Measurements from ENCODE around the gene LHPP.

The LHPP gene

DNA sequence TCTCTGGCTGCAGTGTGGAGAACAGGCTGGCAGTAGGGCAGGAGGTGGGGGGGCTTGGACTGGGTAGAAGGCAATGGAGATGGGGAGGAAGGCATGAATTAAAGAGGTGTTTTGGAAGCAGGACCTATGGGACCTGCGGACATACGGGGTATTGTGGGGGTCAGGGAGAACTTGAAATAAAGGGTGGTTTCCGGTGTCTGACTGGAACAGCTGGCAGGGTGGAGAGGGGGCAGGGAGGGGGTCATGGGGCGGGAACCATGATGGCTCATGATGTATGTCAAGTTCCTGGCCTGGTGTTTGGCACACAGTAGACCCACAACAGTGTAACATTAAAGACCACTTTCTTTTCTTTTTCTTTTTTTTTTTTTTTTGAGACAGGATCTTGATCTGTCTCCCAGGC lies 5.5 kb downstream of the LHPP start:
- FAIRE-seq (no peak), DNase-seq (ENCODE audit: insufficient read length, low spot score) (no peak)
- TF ChIP-seq SPI1 (IDR thresholded peaks at IDR 0.05; ENCODE audit: low read depth, low read length) (no peak), PAX5 (IDR thresholded peaks at IDR 0.05; ENCODE audit: insufficient read depth, low read length, severe bottlenecking) (no peak)

- FAIRE-seq, result no peak
- no peak for TF ChIP-seq TAF1 (IDR thresholded peaks at IDR 0.05; ENCODE audit: low read depth, low read length)
- no peak for TF ChIP-seq SPI1 (IDR thresholded peaks at IDR 0.05; ENCODE audit: low read depth, low read length)
- no peak for TF ChIP-seq POU2F2 (IDR thresholded peaks at IDR 0.05; ENCODE audit: low read depth, low read length)
- TF ChIP-seq POLR2AphosphoS5 (IDR thresholded peaks at IDR 0.05; ENCODE audit: low read depth, low read length), result no peak
- no peak for TF ChIP-seq POLR2A (IDR thresholded peaks at IDR 0.05; ENCODE audit: low read depth, low read length)
- no peak for TF ChIP-seq PAX5 (IDR thresholded peaks at IDR 0.05; ENCODE audit: insufficient read depth, low read length, severe bottlenecking)
Observed at GRCh38 chr10:124468624-124469023, 7.0 kb downstream of the LHPP start.

GRCh38 chr10:124469956-124470484 lies 8.4 kb downstream of the LHPP start:
- no peak for DNase-seq (ENCODE audit: insufficient read length, low spot score)
- no peak for FAIRE-seq

More at GRCh38 chr10:124468624-124469023, 7.0 kb downstream of the LHPP start:
- no peak for DNase-seq (ENCODE audit: insufficient read length, low spot score)

DNA sequence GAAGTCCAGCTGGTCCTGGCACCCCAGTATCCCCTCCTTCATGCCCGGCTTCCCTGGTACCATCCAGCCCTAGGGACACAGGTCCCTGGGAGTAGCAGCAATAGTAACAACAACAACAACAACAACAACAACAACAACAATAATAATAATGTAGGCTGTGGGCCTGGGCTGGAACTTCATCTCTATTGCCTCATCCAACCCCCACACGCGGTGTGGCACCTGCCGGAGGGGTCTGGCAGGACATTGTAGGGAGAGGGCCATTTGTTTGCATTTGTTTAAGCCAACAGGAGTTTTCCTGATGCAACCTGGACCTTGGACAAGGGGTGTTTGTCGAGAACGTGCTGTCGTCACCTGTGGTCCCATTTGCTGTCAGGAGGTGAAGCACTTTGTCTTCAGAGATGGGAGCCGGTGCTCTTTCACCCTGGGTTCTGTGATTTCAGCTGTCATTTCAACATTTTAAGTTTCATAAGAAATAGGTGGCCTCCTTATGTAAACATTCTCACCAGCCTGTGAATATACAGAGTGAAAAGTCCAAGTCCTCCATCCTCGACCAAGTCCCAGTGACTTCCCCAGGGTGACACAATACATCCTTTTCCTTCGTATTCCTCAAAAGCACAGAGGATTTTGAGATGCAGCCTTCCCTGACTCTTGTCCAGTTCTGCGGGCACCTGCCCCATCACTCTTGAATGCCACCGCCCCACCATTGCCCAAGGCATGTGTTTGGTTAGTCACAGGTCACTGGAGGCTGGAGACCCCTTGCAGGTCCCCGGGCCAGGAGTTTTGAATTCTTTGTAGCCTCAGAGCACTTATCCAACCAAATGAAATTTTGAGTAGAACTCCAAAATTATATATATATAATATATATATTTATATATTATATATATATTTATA lies 9.2 kb downstream of the LHPP start:
- TF ChIP-seq POU2F2 (IDR thresholded peaks at IDR 0.05; ENCODE audit: low read depth, low read length), result no peak
- no peak for TF ChIP-seq PAX5 (IDR thresholded peaks at IDR 0.05; ENCODE audit: insufficient read depth, low read length, severe bottlenecking)
- no peak for TF ChIP-seq SPI1 (IDR thresholded peaks at IDR 0.05; ENCODE audit: low read depth, low read length)
- TF ChIP-seq TAF1 (IDR thresholded peaks at IDR 0.05; ENCODE audit: low read depth, low read length), result no peak
- TF ChIP-seq POLR2AphosphoS5 (IDR thresholded peaks at IDR 0.05; ENCODE audit: low read depth, low read length), result no peak
- no peak for TF ChIP-seq POLR2A (IDR thresholded peaks at IDR 0.05; ENCODE audit: low read depth, low read length)
- DNase-seq (ENCODE audit: insufficient read length, low spot score), result no peak
- no peak for FAIRE-seq

More at GRCh38 chr10:124469956-124470484, 8.4 kb downstream of the LHPP start:
- TF ChIP-seq TAF1 (IDR thresholded peaks at IDR 0.05; ENCODE audit: low read depth, low read length) (no peak), POLR2A (IDR thresholded peaks at IDR 0.05; ENCODE audit: low read depth, low read length) (no peak), SPI1 (IDR thresholded peaks at IDR 0.05; ENCODE audit: low read depth, low read length) (no peak), PAX5 (IDR thresholded peaks at IDR 0.05; ENCODE audit: insufficient read depth, low read length, severe bottlenecking) (no peak), POU2F2 (IDR thresholded peaks at IDR 0.05; ENCODE audit: low read depth, low read length) (no peak), POLR2AphosphoS5 (IDR thresholded peaks at IDR 0.05; ENCODE audit: low read depth, low read length) (no peak)

DNA sequence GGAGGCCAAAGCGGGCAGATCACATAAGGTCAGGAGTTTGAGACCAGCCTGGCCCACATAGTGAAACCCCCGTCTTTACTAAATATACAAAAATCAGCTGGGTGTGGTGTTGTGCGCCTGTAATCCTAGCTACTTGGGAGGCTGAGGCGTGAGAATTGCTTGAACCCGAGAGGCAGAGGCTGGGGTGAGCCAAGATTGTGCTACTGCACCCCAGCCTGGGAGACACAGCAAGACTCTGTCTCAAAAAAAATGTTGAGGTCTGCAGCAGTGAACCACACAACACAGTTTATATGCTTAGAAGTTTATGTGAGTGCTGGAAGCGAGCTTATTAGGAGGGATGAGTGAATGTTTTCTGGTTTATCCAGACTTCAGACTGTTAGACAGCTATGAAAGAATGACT lies 10.4 kb downstream of the LHPP start:
- TF ChIP-seq TAF1 (IDR thresholded peaks at IDR 0.05; ENCODE audit: low read depth, low read length), result no peak
- no peak for TF ChIP-seq PAX5 (IDR thresholded peaks at IDR 0.05; ENCODE audit: insufficient read depth, low read length, severe bottlenecking)
- no peak for TF ChIP-seq POLR2A (IDR thresholded peaks at IDR 0.05; ENCODE audit: low read depth, low read length)
- TF ChIP-seq POU2F2 (IDR thresholded peaks at IDR 0.05; ENCODE audit: low read depth, low read length), result no peak
- no peak for TF ChIP-seq SPI1 (IDR thresholded peaks at IDR 0.05; ENCODE audit: low read depth, low read length)
- TF ChIP-seq POLR2AphosphoS5 (IDR thresholded peaks at IDR 0.05; ENCODE audit: low read depth, low read length), result no peak
- DNase-seq (ENCODE audit: insufficient read length, low spot score), result no peak
- no peak for FAIRE-seq

- no peak for TF ChIP-seq PAX5 (IDR thresholded peaks at IDR 0.05; ENCODE audit: insufficient read depth, low read length, severe bottlenecking)
- no peak for TF ChIP-seq TAF1 (IDR thresholded peaks at IDR 0.05; ENCODE audit: low read depth, low read length)
- TF ChIP-seq POU2F2 (IDR thresholded peaks at IDR 0.05; ENCODE audit: low read depth, low read length), result no peak
- TF ChIP-seq POLR2A (IDR thresholded peaks at IDR 0.05; ENCODE audit: low read depth, low read length), result no peak
- TF ChIP-seq SPI1 (IDR thresholded peaks at IDR 0.05; ENCODE audit: low read depth, low read length), result no peak
- TF ChIP-seq POLR2AphosphoS5 (IDR thresholded peaks at IDR 0.05; ENCODE audit: low read depth, low read length), result no peak
- FAIRE-seq (no peak), DNase-seq (ENCODE audit: insufficient read length, low spot score) (no peak)
Observed at GRCh38 chr10:124473070-124473469, 11.4 kb downstream of the LHPP start.

GRCh38 chr10:124474514-124475070 lies 13.0 kb downstream of the LHPP start:
- no peak for FAIRE-seq
- DNase-seq (ENCODE audit: insufficient read length, low spot score), result no peak
- TF ChIP-seq PAX5 (IDR thresholded peaks at IDR 0.05; ENCODE audit: insufficient read depth, low read length, severe bottlenecking), result no peak
- TF ChIP-seq POLR2A (IDR thresholded peaks at IDR 0.05; ENCODE audit: low read depth, low read length), result no peak
- TF ChIP-seq POU2F2 (IDR thresholded peaks at IDR 0.05; ENCODE audit: low read depth, low read length), result no peak

DNA sequence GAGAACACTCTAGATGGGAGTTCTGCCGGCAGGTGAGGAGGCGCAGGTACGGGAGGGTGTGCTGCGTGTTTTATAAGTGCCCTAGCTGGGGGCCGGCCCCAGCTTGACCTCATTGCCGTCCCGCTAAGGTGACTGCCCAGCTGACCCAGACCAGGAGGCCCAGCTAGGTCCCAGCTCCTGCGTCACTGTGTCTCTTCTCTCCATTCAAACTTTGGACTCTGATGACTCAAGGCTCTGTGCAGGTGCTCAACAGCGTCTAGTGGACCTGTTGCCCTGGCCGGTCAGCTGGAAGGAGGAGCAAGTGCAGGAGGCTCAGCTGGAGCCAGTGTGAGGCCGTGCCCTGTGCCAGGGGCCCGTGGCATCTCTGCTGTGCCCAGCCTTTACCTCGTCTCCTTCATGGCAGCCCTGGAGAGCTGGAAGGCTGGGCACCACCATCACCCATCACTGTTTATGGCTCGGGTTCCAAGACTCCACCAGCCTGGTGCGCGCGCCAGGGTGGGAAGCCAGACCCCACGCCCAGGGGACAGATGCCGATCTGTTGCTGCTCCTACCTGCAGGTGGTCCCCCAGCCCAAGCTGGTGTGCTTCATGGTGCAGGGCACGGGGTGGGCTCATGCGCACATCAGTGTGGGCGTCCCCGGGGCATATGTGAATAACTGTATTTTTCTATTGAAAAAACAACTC lies 14.6 kb downstream of the LHPP start:
- DNase-seq (ENCODE audit: insufficient read length, low spot score) (no peak), FAIRE-seq (no peak)
- TF ChIP-seq TAF1 (IDR thresholded peaks at IDR 0.05; ENCODE audit: low read depth, low read length) (no peak), SPI1 (IDR thresholded peaks at IDR 0.05; ENCODE audit: low read depth, low read length) (no peak), POLR2AphosphoS5 (IDR thresholded peaks at IDR 0.05; ENCODE audit: low read depth, low read length) (no peak), POU2F2 (IDR thresholded peaks at IDR 0.05; ENCODE audit: low read depth, low read length) (no peak), POLR2A (IDR thresholded peaks at IDR 0.05; ENCODE audit: low read depth, low read length) (no peak), PAX5 (IDR thresholded peaks at IDR 0.05; ENCODE audit: insufficient read depth, low read length, severe bottlenecking) (no peak)
